GM19099 (cell line): Measurements from ENCODE around the gene NEDD9.

ENCODE experiments used
- POLR2A ChIP-seq: IDR thresholded peaks from 3 replicates; pipeline ENCODE4 v1.6.1; 2011; ENCODE audit warnings: low read depth; ENCODE audit not compliant: insufficient read length; ENCODE audit errors: extremely low read depth

NEDD9 gene

DNA sequence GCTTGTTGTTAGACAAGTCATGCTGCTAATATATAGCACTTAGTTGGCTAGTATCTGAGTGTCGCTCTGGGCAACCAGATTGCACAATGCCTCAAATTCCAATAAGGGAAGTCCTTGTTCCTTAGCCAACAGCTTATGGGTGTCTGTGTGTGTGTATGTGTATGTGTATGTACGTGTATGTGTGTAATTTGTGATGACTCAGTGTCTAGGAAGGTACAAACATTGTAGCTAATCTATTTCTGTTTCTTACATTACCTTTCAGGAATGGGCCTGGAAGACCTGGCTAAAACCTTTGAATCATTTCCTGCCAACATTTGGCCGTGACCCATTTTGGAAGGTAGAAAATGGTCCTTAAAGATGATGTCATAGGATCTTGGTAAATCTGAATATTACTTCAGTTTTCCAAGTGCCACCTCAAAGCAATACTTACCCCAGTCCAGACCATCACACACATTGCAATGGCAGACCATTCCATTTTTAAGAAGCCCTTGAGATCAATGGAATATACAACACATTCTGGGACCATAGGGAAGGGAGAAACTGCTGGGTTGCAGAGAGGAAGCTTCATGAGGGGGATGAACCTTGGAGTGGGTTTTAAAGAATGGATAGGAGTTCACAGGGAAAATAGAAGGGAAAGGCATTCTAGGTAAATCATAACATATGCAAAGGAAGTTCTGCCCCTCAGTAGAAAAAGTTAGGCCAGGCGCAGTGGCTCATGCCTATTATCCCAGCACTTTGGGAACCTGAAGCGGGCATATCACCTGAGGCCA is 25.1 kb downstream of the NEDD9 start:
- no peak for TF ChIP-seq POLR2A

- no peak for TF ChIP-seq POLR2A
Measured at GRCh38 chr6:11206576-11206975, 25.9 kb downstream of the NEDD9 start.

GRCh38 chr6:11204794-11205366 is 27.6 kb downstream of the NEDD9 start:
- TF ChIP-seq POLR2A, result no peak

GRCh38 chr6:11204005-11204399 is 28.5 kb downstream of the NEDD9 start:
- no peak for TF ChIP-seq POLR2A

GRCh38 chr6:11203306-11204004 is 29.0 kb downstream of the NEDD9 start:
- no peak for TF ChIP-seq POLR2A

GRCh38 chr6:11202513-11203305 is 29.8 kb downstream of the NEDD9 start:
- TF ChIP-seq POLR2A, result no peak

GRCh38 chr6:11201772-11202512 is 30.5 kb downstream of the NEDD9 start:
- no peak for TF ChIP-seq POLR2A

- no peak for TF ChIP-seq POLR2A
Measured at GRCh38 chr6:11201015-11201414, 31.5 kb downstream of the NEDD9 start.

DNA sequence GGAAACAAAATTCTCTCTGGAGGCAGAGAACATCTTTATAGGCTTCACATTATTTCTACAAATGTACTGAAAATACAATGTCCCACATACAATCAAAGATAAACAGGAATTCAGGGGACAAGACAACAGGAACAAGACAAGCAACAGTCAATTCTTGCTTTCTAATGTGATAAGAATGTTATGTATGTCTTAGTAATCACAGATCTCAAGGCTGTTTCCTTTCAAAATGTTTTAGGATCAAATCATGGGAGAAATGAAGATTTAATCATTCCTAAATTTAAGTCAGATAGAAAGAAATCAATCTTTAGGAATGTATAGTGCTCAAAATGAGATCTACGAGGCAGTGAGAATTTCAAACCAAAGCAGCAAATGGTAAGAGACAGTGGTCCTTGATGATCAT is 32.1 kb downstream of the NEDD9 start:
- TF ChIP-seq POLR2A, result no peak

- no peak for TF ChIP-seq POLR2A
Measured at GRCh38 chr6:11198663-11199603, 33.5 kb downstream of the NEDD9 start.

DNA sequence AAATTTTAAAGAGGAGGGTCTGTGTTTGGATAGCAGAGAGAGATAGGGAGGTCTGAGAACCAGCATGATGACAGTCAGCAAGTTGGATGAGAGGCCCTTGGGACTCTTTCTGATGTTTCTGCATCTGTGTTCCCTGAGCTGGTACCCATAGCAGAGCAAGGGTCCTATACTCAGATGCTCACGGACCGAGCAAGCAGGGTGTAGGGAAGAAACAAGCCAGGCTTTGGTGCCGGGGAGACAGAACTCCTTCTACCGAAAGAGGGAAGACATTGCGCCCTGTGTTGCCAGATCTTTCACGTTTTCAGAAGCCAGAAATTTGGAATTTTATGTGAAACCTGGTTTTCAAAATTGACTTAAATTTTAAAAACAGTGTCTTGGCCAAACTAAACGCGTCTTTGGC is 34.6 kb downstream of the NEDD9 start:
- TF ChIP-seq POLR2A, result no peak

DNA sequence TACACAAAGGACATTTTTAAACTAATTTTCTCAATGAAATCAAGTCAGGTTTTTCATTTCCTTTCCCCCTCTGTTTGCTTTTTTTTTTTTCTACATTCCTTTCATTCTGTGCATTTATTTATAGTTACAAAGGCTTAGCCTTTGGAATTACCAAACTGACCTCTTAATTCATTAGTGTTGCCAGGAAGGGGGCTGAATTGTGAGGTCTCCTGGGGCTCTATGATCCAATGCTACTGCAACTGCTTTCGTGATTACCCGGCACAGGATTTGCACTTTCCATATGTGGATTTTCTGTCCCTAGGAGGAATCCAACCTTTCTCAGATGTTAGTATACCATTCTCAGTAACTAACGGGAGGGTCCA is 35.3 kb downstream of the NEDD9 start:
- TF ChIP-seq POLR2A, result no peak

GRCh38 chr6:11196511-11197174 is 35.8 kb downstream of the NEDD9 start:
- TF ChIP-seq POLR2A, result no peak
